GM19035 (cell line): ENCODE data around the gene PLD5.
"Not testable (repeated sequence)": the region's sequence is repeated elsewhere in the genome, so short reads cannot be mapped to it uniquely, and the experiment has no call there.

Source experiments
- ATAC-seq: cut with Tn5 transposase; IDR thresholded peaks from one replicate; pipeline ENCODE4 v1.9.1; 2021; ENCODE audit not compliant: unreplicated experiment

Gene PLD5

DNA sequence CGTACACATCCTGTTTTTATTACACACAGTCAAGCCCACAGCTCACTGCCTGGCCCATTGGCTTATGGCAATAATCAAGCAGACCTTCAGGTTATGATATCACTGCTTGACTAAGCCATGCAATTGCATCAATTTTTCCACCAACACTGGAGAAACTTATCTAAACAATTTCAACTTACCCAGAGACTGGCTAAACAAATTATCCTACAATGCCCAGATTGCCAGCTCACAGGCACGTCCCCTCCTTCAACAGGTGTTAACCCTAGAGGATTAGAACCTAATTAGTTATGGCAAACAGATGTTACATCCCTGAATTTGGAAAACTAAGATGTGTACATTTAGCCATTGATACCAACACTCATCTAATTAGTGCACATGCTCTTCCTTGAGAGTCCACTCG lies 310.0 kb downstream of the PLD5 start:
- ATAC-seq: not testable (repeated sequence)

DNA sequence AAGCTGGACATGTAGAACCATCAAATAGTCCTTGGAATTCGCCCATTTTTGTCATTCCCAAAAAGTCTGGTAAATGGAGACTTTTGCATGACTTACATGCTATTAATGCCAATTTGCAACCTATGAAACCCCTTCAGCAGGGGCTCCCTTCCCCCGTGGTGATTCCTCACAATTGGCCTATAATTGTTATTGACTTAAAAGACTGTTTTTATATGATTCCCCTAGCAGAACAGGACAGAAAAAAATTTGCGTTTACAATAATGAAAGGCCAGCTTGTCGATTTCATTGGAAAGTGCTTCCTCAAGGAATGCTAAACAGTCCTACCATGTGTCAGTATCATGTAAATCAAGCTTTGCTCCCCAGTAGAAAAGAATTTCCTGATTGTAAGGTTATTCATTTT lies 311.5 kb downstream of the PLD5 start:
- ATAC-seq: not testable (repeated sequence)

DNA sequence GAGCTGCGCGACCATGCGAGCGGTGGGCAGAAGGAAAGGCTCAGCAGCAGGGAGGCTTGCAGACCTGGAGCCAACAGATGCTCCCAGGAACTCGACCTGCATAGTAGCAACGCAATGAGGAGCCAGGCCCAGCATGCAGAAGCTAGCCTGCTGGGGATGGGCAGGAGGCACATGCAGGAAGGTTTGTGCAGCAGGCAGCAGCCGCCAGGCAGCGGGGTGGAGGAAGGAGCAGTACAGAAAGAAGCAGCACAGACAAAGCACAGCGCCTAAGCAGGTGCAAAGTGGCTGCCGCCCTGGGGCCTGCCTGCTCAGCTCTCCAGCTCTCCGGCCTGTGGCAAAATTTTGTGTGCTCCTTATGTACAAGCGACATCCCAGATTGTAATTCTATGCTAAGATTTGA lies 312.1 kb downstream of the PLD5 start:
- ATAC-seq: no peak

GRCh38 chr1:242211254-242212022 lies 313.1 kb downstream of the PLD5 start:
- ATAC-seq: no peak

DNA sequence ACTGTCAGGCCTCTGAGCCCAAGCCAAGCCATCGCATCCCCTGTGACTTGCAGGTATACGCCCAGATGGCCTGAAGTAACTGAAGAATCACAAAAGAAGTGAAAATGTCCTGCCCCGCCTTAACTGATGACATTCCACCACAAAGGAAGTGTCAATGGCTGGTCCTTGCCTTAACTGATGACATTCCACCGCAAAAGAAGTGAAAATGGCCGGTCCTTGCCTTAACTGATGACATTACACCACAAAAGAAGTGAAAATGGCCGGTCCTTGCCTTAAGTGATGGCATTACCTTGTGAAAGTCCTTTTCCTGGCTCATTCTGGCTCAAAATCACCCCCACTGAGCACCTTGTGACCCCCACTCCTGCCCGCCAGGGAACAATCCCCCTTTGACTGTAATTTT lies 314.2 kb downstream of the PLD5 start:
- ATAC-seq: not testable (repeated sequence)

DNA sequence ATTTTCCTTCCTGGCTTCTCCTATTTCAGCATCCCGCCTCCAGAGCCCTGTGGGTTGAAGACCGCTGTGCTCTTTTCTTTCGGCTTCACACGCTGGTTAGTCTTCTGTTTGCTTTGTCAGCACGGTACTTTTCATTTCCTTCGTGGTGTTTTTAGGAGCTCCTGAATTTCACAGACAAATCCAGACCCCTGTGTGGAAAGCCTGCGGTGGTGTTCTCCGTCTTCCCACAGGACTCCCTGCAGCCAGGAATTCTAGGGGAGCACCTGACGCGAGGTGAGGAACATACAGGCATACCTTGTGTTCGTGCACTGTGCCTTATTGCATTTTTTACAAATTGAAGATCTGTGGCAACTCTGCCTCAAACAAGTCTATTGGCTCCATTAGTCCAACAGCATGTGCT lies 315.4 kb downstream of the PLD5 start:
- ATAC-seq: no peak

DNA sequence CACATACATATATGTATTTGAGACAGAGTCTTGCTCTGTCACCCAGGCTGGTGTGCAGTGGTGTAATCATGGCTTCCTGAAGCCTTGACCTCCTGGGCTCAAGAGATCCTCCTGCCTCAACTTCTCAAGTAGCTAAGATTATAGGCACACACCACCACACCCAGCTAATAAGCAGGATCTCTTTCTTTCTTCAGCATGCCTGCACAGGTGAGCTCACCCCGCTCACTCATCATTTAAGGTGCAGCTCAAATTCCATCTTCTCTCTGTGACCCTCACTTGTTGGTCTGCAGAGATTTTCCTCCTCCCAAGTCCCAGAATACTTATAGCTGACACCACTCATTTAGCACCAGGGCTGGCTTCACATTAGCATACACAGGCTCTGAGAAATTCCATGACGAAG lies 316.5 kb downstream of the PLD5 start:
- ATAC-seq: no peak

DNA sequence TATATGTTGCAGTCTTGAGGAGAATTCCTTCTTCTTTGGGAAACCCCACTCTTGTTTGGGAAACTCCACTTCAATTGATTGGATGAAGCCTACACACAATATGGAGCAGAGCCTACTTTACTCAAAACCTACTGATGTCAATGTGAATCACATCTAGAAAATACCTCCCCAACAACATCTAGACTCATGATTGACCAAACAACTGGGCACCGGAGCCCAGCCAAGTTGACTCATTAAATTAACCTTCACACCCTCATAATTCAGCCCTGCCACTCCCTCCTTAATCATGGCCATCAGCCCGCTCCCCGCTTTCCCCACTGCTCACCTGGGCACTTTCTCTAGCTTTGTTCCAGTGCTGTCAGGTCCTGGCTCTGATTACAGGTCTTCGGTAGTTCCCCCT lies 317.5 kb downstream of the PLD5 start:
- ATAC-seq: no peak

GRCh38 chr1:242205622-242206489 lies 318.6 kb downstream of the PLD5 start:
- ATAC-seq: no peak

DNA sequence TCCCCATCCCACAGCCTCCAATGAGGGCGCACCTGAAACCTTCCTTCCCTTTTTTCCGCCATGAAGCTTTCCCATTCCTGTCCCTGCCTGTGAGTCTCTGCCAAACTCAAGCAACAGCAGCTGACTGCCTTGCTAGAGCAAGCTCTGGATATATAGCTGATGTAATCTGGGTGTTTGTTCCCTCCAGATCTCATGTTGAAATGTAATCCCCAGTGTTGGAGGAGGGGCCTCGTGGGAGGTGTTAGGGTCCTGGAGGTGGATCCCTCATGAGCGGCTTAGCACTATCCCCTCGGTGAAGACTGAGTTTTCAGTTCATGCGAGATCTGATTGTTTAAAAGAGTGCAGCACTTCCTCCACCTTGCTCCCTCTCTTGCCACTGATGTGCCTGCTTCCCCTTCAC lies 321.2 kb downstream of the PLD5 start:
- ATAC-seq: no peak

DNA sequence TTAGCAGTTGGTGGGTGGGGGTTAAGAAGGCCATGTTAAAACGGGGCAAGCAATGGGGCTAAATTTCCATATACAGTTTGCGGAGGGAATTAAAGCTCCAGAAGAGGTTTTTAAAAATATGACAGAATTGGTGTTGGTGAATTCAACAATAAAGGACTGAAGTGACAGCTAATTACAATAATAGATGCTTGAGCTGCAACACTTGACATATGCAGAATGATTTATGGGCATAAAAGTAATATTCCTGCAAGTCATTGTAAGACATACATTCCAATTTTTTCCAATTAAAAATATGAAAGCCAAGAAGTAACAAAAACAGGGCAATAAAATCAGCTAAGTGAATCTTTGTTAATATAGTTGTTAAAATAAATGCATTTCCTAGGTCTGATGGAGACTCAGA lies 323.4 kb downstream of the PLD5 start:
- no peak for ATAC-seq

DNA sequence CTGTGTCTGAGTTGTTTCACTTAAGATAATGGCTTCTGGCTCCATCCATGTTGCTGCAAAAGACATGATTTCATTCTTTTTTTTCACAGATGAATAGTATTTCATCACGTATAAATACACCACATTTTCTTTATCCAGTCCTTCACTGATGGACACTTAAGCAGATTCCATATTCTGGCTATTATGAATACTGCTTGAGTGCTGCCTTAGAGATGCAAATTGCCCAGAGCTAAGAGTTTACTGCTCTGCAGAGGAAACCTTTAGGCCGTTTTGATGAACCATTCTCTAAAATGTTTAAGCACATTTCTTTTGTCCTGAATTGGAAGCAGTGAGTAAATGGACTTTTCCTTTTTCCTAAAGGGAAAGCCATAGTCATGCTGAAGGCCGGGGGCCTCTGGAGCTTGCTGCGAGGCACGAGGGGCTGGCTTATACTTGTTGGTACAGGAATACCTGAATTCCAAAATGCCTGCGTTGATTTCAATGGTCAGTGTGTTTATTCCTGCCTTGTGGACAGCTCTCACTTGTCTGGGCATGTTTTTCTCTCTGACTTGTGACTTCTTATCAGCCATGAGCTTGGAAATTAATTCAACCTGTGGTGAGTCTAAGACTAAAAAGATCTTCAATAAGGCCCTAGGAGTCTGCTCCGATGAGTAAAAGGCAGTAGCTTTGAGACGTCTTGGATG lies 324.6 kb downstream of the PLD5 start:
- no peak for ATAC-seq

- no peak for ATAC-seq
Measured at GRCh38 chr1:242197907-242198820, 326.3 kb downstream of the PLD5 start.

DNA sequence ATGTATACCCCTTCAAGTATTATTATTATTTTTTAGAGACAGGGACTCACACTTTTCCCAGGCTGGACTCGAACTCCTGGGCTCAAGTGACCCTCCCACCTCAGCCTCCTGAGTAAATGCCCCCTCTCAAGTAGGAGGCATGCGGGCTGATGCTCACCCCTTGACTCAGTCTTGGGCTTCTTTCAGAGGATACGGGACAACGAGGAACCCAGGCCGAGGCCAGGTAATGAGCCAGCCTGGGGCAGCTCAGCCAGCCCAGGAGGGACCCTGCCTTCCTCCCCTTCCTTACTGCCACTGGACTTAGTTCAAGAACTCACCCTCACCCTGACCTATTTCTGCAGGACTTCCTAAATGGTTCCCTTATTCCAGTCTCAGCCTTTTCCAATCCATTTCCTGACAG lies 327.6 kb downstream of the PLD5 start:
- no peak for ATAC-seq

- no peak for ATAC-seq
Measured at GRCh38 chr1:242196101-242196500, 328.4 kb downstream of the PLD5 start.

DNA sequence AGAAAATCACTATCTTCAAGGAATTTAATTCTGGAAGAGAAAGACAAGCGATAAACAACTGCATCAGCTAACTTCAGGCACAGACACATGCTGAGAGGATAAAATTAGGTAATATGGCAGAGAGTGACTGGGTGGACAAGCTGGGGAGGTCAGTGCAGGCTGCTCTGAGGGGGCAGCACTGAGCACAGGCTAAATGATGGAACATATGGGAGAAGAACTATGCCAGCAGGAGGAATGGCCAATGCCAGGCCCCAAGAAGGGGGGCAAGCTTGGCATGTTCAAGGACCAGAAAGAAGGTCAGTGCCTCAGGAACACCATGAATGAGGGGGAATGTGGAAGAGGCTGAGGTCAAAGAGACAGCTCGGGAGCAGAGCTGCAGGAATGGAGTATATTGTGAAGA lies 334.9 kb downstream of the PLD5 start:
- ATAC-seq: no peak

GRCh38 chr1:242187816-242188215 lies 336.7 kb downstream of the PLD5 start:
- ATAC-seq: no peak

DNA sequence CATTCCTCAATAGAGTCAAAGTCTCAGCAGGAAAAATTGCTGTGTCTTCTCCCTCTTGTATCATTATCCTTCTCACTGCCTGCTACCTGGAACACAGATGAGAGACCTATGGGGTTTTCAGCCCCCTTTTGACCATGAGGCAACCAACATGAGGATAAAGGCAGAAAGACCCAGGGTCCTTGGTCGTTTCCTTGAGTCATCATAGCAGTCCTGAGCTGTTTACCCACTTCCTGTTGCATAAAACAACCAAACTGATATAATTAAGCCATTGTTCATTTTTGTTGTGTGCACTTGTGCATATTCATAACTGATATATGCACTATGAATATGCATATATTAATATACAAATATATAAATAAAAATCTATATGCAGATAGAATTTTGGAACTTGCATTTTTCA lies 337.3 kb downstream of the PLD5 start:
- ATAC-seq: no peak

DNA sequence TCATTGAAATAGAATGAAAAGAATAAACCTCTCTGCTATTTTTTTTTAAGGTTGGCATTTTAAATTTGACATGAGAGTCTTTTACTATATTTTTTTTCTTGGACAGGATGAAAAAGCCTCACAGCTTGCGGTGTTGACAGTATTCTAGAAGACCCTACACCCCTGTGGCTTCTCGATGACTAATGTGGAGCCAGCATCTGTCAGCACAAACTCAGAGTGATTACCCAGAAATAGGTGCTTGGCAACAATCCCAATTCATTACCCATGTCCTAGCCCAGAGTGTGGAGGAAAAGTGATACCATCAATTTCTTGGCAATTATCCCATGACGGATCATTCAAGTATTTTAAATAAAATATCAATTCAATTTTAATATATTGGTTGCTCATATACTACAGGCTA lies 338.8 kb downstream of the PLD5 start:
- ATAC-seq: no peak

- ATAC-seq: no peak
Measured at GRCh38 chr1:242184955-242185354, 339.5 kb downstream of the PLD5 start.

GRCh38 chr1:242179767-242180166 lies 344.7 kb downstream of the PLD5 start:
- ATAC-seq: peak; percentile 80
